Stimulated activated CD4-positive, alpha-beta T cell treated with anti-CD3 and anti-CD28 coated beads, Interleukin-1b, Interleukin-23, amount 100 ng/mL, for 48 hours (primary cell): ENCODE results near the gene ZNF462.
A peak's percentile ranks its signal among the peaks of the same experiment; 100 is the strongest.
"Not testable (repeated sequence)": the region's sequence is repeated elsewhere in the genome, so short reads cannot be mapped to it uniquely, and the experiment has no call there.

Source experiments
- DNase-seq: peaks from one replicate; pipeline ENCODE4 v3.0.0-alpha.2; 2020

Gene ZNF462

DNA sequence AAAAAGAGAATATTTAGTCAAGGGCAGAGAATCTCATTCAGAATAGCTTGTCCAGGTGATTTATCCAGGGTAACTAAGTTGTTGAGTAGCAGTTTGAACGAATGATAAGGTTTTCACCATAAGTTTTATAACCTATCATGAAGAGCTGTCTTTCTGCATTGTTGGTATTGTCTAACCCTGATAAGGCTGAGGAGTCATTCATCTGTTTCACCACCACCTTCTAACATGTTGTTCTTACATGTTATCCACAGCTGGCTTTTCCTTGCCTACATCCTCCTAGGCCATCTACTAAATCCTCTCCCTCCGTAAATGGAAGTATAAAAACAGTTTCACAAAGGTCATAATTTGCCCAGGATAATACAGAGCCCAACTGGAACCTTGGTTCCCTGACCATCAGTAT lies 24.1 kb downstream of the ZNF462 start:
- DNase-seq: no peak

DNA sequence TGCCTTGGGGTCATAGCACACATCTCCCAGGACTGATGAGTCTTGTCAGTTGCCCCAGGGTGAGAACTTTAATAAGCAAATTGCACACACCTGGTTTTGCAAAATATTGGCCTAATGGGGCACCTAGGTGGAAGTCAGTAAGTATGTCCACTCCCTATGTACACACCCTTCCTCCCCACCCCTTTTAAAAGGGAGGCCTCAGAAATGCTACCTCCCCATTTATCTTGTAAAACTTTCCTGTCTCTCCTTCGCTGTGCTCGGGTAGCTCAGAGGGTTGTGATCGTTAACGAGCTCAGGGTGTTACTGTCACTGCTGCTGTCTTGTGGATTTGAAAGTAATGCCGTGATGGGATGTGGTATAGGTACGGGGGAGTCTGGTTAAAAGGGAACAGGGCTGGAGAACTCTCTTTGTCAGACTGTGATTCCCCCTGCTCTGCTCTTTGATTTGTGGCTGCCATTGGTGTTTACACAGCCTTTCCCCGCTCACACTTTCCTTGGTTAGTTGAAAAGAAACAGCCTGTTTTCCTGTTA lies 26.2 kb downstream of the ZNF462 start:
- no peak for DNase-seq

DNA sequence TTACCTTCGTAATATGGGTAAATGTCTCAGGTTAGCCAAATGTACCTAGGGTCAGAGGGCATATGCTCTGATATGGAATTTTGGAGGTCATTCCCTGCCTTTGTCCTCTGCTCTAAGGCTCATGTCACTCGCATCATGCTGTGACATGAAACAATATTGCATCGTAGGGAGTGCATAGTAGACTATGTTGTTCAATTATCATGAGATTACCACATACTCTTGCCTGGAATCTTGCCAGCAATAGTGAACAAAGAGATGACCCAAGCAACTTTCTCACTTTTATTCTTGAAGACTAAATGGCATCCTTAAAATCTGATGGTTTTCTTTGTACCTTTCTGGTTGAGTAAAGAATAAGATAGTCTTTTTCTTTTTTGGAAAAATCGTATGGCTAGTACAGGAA lies 27.6 kb downstream of the ZNF462 start:
- no peak for DNase-seq

DNA sequence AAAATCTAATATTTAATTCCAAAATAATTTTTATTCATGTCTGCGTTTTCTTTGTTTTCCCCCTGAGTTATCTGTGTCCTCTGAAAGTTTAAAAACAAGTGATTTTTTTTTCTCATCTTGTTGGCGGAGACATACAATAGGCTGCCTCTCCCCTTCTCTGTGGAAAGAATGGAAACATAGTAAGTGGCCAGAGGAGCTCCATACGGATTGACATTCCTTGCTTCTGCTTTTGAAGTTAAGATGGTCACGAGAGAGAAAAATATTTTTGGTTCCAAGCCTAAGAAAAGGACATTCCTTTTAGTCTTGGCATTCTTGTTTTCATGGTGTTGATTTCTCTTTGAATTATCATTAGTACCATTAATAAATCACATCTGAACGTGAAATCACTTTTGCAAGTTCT lies 28.3 kb downstream of the ZNF462 start:
- no peak for DNase-seq

DNA sequence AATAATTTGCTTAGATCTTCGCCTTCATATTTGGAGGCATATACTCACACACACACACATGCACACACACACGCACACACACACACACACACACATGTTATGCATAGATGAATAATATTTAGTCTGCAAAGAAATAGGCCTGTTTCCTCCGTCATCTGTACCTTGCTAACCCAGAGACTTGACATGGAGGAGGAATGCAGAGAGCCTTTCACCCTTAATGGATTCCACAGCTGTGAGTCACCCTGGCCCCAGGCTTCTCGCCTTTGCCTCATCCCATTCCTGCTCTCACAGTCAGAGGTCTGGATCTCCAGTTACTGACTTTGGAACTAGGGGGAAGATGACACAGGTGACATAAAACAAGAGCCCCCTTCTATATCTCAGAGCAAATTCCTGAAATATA lies 29.7 kb downstream of the ZNF462 start:
- DNase-seq: no peak

DNA sequence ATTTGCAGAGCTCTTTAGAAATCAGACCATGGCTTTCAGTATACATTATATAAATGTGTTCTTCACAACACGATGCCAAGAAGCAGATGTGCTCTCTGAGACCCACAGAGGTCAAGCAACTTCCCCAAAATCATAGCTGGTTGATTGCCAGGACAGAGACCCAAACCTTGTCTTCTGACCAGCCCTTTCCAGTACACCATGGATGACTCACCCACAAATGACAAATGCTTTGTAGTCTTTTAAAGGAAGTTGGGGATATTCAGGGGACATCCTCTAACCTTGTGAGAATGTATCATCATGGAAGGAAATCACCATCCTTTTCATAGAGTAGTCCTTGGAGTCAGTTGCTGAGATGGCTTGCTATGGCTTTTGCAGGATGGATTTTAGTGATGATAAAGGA lies 30.1 kb downstream of the ZNF462 start:
- no peak for DNase-seq

DNA sequence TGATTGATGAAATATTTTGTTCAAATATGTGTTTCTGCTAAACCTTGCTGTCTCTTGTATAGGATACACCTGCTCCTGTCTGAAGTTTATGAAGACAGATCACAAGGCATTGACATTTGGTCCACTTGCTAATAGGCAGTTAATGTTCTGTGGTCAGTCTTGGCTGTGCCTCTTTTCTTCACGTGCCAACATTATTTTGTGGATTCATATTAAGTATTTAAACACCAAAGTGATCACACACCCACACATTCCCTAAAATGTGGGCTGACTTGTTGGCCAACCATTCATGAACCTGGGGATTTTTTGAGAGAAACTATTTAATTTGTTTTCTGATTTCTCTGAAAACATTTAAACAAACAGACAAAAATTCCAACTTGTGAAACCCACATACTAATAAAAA lies 33.7 kb downstream of the ZNF462 start:
- no peak for DNase-seq

DNA sequence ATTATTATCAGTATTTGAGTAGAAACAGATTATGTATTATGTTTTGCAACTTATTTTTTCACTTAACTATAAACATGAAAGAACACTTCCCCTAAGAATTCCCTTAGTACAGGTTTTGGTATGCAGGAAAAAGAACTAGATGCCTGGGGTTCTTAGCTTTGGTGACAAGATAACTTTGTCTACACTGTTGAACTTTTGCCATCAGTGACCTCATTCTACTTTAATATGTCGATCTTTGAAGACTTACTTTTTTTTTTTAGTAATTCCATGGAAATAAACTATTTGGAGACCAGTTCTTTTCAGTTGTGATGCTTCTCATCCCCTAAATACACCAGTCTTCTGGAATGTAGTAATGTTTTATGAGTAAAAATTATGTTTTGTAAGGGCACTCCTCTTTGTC lies 34.3 kb downstream of the ZNF462 start:
- no peak for DNase-seq

DNA sequence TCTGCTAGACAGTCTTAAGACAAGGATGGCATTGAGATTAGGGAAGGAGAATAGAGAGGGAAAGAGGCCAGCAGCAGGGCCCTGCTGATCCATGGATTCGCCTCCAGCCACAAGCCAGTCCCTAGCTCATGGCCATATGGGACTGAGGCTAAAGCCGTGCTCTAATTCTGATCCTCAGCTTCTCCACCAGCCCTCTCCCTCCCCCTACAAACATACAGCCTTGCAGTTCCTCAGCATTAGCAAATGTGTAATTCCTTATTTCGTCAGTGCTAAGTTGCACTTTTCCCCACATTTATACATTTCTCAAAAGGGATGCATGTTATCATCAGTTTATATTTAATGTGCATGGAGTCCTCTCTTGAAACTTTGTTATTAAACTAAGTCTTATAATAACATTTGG lies 34.8 kb downstream of the ZNF462 start:
- DNase-seq: no peak

DNA sequence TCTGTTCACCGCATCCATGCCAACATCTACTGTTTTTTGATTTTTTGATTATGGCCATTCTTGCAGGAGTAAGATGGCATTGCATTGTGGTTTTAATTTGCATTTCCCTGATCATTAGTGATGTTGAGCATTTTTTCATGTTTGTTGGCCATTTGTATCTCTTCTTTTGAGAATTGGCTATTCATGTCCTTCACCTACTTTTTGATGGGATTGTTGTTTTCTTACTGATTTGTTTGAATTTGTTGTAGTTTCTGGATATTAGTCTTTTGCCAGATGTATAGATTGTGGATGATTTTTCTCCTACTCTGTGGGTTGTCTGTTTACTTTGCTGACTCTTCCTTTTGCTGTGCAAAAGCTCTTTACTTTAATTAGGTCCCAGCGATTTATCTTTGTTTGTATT lies 37.6 kb downstream of the ZNF462 start:
- DNase-seq: not testable (repeated sequence)

DNA sequence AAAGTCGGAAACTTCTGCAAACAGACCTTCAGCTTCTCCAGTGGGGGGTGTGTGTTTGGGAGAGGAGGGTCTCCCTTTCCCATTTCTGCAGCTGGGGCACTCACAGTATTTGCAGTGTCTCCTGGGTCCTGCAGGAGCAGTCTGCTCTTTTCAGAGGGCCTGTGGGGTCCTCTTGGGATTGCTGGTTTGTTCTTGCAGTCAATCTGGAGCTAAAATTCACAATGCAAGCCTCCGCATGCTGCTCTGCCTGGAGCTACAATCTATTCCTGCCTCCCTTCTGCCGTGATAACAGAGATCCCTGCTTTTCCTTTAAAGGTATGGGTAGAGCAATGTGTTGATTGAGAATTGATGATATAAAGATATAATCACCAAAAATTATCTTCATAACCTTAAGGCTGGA lies 43.2 kb downstream of the ZNF462 start:
- DNase-seq: no peak

DNA sequence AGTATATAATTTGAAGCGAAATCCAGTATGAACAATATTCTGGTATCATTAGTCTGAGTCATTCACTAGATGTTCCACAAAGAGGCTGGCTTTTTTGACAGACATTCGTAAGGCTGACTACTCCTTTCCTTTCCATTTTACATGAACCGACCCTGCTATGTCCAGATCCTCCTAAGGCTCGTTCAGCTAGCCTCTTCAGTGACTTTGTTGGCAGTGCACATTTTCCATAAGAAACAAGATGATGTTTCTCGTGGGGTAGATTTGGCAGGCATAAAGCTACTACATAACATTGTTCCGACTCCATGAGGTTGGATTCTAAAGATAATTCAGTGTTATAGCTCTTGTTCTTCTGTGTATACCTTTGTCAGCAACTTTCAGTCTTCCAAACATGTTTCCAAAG lies 49.0 kb downstream of the ZNF462 start:
- DNase-seq: no peak

DNA sequence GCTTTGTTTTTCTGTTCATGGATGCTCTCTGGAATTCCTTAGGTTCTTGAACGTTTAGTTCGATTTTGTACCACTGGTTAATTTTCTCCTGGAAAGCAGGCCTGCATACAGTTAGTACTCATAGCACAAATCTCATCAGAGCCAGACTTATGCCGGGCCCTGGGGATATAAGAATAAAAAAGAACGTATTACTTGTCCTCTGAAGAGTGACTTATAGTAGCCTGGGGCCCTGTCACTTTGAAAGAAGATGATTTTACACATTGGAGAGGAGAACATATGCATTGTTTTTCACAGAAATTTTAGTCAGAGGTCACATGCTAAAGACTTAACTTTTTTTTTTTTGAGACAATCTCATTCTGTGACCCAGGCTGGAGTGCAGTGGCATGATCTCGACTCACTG lies 50.3 kb downstream of the ZNF462 start:
- DNase-seq: no peak

DNA sequence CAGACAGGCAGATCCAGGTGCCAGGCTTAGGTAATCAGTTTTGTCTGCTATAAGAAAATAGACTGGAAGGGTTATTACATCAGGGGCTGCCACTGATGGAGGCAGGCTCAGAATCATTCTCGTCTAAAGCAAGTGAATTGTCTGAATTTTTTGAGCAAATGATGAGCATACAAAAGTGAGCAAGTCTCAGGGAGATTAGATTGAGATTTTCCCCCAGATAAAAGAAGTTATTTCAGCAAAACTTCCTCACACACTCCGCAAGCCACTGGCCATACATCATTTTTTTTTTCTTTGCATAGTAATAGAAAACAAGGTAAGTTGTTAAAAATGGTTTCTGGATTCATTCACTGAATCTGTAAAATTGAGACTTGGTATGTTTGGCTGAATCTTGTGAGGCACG lies 52.9 kb downstream of the ZNF462 start:
- no peak for DNase-seq

DNA sequence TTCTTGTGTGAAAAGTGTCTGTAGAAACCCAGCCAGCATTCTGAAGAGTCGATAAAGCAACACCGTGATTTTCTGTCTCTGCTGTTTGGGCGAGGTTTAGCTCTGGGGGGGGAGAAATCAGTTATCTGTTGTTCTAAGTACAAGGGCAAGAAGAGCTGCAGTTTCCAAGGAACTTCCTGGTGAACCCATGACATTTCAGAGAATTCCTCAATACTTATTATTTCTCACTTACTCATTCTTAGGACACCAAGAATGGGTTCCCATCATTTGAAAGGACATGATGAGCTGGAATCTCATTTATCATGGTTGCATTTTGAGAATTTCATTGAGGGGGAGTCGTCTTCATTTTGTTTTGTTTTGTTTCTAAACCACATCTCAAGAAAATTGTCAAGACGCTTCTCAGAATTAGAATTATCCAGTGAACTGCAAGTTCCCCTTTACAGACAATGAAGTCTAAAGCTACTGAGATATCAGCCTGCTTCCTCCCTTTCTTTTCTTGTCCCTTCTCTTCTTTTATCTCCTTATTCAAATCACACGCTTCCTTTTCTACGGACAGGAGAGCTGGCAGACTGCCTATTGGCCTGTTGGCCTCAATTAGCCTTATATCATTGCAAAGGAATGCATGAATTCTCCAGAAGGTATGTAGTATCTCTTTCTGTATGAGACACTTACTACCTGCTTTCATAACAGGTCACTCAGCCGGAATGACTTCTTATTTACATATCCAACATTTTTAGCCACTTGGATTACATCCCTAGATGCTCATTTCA lies 53.7 kb downstream of the ZNF462 start:
- no peak for DNase-seq

DNA sequence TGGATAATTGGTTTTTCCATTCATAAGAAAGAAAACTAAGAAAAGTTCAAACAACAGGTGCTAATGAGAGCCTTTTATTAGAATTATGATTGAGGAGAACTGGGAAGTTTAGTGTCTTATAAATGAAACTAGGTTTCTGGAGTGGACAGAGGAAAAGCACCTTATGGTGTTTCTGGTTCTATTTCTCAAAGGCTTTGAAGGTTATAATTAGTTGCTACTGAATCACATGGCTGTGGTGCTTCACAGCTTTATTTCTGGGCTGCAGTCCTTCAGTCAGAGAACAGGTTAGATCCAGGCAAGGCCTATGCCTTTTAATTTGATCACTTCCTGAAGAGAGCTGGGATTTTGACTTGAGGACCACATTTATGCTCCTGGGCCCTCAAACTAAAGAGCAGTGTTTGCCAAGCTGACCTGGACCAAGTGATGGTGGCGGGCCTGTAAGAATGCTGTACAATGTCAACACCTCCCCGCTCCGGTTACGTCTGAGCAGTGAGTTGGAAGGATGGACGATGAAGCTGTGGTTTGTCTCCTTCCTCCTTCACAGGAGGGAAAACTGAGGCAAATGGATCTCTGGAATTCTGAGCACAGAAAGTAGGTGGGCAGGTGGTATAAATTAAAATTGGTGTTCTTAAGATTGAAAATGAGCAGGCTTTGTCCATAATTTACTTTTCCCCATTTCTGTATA lies 56.0 kb downstream of the ZNF462 start:
- no peak for DNase-seq

DNA sequence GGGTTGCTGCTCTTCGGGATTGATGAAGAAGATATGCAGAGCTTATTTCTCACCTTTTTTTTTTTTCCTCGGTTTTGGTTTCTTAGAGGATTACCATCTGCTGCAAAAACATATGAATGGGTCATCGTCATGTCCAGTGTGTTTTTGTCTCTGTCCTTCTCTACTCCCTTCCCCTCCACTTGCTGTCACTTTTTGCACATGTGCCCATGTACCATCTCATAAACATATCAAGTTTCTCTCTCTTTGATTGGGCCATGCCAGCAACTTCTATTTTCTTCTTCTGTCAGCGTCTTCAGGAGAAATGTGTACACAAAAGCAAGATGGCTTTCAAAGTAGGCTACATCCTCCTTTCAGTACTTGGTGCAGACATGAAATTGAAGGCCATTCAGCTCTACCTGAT lies 57.1 kb downstream of the ZNF462 start:
- no peak for DNase-seq

DNA sequence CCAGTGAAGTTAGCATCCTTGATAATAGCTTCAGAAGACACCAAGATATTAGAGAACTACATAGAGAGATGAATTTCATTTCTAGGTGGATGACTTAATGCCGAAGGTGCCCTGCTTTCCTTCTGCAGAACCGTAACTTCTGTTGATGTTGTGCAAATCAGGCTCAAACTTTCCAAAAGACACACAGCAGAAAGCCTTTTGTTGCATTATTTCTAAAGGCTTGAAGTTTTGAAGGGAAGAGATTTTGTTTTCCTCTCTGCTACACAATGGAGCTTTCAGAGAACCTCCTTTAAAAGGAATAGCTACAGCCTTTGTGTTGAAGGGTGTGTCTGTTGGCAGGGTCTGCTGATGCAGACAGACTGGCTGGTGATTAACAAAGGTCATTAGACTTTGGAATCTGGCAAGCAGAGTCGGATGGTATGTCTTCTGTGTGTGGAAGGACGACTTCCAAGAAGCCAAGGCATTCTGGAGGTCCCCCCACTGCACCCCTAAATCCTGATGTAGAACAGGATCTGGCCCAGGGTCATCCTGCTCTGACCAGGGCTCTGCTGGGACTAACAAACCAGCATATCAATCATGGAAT lies 57.8 kb downstream of the ZNF462 start:
- no peak for DNase-seq

DNA sequence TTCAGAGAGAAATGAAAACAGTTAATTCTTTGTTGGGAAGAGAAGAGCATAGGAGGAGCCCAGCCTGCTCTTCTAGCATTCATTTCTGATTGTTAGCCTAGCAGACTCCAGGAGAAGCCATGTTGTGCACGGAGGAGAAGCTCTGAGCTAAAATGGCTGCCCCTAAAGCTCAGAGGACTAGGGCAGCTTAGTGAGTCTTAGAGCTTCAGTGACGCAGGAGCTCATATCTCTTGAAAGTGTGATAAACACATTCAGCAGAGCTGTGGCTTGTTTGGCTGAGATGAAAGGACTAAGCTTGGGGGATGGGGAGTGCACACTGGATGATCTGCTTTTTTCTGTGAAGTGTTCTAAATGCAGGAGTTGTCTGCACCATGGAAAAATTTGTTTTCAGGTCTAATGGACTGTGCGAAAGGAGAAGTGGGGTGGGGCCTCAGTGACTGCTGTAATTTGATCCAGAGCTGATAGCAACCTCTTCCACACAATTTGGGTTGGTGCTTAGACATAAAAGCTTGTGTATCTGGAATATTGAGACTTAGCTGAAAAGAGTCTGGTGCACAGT lies 58.5 kb downstream of the ZNF462 start:
- DNase-seq: peak; percentile 7

DNA sequence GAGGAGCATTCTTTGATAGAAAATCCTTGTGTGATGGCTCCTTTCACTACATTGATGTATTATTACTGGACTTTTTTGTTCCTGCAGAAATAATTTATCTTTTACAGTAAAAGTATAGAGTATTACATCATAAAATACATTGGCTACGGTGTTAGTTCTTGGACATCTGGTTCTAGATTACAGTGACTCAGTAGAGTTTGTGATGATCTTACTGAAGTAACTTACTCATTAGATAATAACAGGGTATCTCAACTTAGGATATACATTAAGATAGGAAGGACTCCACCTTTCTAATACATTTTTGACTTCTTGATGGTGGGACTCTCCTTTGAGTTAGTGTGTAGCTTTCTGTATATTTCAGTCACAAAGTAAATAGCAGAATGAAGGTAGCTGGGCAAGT lies 59.1 kb downstream of the ZNF462 start:
- DNase-seq: no peak

DNA sequence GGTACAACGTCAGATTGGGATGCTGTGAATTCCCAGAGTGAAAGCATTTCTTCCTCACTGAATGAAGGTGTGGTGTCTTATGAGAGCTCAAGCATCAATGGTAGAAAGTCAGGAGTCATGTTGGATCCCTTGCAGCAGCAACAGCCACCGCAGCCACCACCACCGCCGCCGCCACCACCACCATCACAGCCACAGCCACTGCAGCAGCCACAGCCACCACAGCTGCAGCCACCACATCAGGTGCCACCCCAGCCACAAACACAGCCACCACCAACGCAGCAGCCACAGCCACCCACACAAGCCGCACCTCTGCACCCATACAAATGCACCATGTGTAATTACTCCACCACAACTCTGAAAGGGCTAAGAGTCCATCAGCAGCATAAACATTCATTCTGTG lies 62.4 kb downstream of the ZNF462 start:
- no peak for DNase-seq

DNA sequence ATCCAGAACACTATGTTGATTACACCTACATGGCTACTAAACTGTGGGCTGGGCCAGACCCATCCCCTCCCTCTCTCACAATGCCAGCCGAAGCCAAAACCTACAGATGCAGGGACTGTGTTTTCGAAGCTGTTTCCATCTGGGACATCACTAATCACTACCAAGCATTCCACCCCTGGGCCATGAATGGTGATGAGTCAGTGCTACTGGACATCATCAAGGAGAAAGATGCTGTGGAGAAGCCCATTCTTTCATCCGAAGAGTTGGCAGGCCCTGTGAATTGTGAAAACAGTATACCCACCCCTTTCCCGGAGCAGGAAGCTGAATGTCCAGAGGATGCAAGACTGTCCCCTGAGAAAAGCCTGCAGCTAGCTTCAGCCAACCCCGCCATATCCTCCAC lies 65.0 kb downstream of the ZNF462 start:
- no peak for DNase-seq

DNA sequence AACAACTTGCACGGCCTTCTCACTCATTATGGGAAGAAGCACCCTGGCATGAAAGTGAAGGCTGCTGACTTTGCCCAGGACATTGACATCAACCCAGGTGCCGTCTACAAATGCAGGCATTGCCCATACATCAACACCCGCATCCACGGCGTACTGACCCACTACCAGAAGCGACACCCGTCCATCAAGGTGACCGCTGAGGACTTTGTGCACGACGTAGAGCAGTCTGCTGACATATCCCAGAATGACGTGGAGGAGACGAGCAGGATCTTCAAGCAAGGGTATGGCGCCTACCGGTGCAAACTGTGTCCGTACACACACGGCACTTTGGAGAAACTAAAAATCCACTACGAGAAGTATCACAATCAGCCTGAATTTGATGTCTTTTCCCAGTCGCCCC lies 65.4 kb downstream of the ZNF462 start:
- no peak for DNase-seq
